Stimulated activated CD4-positive, alpha-beta T cell treated with anti-CD3 and anti-CD28 coated beads, Interleukin-15, amount 100 ng/mL, for 48 hours (primary cell): ENCODE data around the gene RAD51D.
A peak's percentile ranks its signal among the peaks of the same experiment; 100 is the strongest.
"Not testable (repeated sequence)": the region's sequence is repeated elsewhere in the genome, so short reads cannot be mapped to it uniquely, and the experiment has no call there.

Experiments
- DNase-seq, 2 donors: peaks; one replicate each; pipeline ENCODE4 v3.0.0-alpha.2; 2020; ENCODE audit warnings: low read depth in 2 of 2

Gene RAD51D

DNA sequence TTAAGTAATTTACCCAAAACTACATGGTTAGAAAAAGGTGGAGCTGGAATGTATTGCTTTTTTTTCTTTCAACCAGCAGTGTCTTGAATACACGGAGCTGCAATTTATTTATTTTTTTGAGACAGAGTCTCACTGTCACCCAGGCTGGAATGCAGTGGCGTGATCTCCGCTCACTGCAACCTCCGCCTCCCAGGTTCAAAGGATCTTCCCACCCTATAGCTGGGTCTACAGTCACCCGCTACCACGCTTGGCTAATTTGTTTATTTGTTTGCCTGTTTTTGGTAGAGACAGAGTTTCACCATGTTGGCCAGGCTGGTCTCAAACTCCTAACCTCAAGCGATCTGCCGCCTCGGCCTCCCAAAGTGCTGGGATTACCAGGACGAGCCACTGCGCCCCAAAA, 29.0 kb downstream of the RAD51D start:
- DNase-seq = not testable (repeated sequence)

GRCh38 chr17:35089586-35090296, 29.9 kb downstream of the RAD51D start:
- peak; percentile 26 to 33 for DNase-seq

GRCh38 chr17:35088881-35089585, 30.6 kb downstream of the RAD51D start:
- DNase-seq = peak; percentile 70 to 86

- DNase-seq = no peak
These were observed 31.2 kb downstream of the RAD51D start for GRCh38 chr17:35088356-35088880.

DNA sequence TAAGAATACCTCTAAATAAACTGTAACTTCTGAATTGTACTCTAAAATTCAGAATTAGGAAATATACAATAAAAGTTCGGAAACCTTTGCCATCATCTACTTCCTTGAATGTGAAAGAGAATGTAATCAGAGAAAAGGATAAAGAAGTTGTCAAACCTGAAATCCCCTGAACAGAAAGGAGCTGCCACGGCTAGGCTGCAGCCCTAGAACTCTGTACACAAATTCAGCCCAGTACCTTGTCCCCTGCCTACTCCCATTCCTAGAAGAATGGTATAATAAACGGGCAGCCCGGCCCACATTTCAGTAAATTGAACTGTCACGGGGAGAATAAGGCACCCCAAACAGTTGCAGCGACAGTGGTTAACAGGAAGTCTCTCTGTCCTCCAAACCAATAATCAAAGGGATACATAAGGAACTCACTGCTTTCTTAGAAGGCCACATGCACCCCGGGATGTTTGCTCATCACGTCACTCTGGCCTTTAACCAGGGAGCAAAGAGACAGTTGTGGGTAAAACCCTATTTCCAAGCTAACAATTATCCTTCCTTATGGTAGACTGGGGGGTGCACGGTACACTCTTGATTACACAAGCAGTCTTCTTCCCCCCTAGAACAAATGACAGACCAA, 31.8 kb downstream of the RAD51D start:
- DNase-seq = peak in 1 of 2 donors; percentile 9

DNA sequence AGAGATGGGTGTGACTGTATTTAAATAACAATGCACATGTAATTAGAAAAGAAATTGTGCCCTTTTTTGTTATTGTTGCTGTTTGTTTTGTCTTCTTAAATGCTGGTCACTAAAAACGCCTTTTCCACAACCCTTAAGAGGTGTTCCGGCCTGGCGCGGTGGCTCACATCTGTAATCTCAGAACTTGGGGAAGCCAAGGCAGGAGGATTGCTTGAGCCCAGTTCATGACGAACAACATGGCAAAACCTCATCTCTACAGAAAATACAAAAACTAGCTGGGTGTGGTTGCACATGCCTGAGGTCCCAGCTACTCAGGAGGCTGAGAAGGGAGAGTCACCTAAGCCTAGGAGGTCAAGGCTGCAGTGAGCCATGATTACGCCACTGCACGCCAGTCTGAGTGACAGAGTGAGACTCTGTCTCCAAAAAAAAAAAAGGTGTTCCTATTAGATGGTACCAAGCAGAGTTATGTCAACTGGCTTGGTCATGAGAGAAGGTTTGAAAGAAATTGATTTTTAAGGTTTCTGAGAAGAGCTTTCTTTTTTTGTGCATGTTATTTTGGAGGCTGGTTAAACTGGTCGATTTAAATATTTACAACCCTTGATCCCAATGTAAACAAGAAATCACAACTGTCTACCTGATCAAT, 32.6 kb downstream of the RAD51D start:
- no peak for DNase-seq

DNA sequence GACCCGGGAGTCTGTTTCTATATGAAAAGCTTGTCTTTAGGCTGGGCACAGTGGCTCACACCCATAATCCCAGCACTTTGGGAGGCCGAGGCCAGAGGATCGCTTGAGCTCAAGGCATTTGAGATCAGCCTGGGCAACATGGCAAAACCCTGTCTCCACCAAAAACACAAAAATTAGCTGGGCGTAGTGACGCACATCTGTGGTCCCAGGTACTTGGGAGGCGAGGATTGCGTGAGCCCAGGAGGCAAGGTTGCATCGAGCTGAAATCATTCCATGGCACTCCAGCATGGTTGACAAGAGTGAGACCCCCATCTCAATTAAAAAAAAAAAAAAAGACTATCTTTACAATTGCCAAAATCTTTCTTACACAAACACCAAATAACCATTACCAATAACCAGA, 33.5 kb downstream of the RAD51D start:
- DNase-seq = no peak

- no peak for DNase-seq
These were observed 34.7 kb downstream of the RAD51D start for GRCh38 chr17:35084987-35085386.

DNA sequence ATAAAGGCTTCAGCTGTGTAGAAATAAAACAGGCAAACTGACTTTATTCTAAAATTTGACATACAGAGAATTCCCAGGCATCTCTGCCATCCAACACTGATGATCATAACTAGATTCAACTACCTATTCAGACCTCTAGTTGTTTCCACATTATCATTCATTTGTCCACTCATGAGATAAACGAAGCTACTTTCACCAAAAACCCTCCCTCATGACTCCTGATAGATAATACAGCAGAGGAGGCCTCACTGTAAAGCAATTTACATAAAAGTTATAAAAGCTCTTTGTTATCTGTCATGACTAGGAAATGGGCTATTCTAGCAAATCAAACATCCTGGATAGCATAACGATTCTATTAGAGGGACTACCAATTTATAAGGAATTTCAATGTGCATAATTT, 36.6 kb downstream of the RAD51D start:
- no peak for DNase-seq

GRCh38 chr17:35082073-35082657, 37.5 kb downstream of the RAD51D start:
- no peak for DNase-seq

DNA sequence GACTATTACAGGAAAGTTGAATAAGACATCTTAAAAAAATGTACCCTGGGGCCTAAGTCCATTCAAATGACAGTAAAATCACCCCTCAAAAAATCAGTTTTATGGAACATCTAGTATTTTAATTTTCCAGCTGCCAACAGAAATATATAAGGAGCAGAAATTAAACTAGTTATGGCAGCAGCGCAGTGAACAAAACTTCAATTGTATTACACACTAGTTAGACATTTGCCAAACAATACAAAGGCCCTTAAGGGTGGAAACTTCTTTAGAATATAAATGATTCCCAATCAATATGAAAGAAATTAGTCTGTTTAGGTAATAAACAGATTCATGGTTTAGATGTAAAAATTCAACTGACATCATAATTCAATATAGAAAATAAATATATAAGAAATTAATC, 38.0 kb downstream of the RAD51D start:
- no peak for DNase-seq

DNA sequence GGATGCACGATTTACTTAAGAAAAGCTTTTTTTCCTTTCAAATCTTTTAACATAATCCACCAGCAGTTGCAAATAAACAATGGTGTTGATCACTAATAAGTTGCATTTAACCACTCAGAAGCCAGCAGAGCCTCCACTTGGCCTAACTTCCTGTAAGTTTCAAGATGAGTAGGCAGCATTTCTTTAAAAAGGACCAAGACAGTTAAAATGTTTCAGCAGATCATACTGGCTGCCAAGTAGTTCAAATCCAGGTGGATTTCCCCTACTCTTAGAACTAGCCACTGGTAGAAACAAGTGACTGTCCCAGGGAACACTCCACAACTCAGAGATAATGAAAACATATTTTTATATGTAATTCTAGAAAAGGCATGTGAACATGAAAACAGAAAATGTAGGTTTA, 39.1 kb downstream of the RAD51D start:
- no peak for DNase-seq

DNA sequence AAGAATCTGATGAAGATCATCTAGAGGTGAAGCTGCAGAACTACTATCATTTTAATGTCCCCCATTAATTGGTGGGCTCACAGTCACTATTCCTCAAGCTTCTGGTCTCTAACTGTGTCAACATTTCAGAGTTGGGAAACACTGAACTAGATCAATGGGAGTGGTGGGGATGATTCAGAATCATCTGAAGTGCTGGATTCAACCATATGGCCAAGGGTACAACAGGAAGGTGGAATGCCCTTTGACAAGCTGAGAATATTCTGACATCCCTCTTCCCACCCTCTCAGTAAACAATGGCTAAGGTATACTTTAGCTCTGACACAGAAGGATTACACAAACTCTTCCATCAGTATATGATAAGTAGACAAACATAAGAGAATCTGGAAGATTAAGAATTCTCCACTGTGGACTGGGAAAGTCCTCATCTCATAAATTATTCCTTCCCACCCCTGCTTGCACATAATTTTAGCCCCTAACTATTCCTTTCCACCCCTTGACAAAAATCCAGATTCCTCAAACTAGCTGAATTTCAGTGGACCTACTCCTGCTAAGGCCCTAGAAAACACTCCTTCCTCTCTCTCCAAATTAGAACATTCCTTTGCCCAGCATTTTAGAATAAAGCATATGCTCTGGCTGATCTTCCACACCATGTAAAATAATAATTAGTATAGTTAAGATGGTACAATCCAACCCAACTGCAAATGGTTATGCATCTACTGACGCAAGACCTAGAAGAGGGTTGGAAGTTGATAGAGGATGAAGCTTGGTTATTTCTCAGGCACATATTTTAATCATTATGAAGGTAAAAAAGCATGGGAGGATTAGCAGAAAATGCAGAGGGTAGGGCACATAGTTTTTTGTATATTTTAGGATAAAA, 39.9 kb downstream of the RAD51D start:
- no peak for DNase-seq

DNA sequence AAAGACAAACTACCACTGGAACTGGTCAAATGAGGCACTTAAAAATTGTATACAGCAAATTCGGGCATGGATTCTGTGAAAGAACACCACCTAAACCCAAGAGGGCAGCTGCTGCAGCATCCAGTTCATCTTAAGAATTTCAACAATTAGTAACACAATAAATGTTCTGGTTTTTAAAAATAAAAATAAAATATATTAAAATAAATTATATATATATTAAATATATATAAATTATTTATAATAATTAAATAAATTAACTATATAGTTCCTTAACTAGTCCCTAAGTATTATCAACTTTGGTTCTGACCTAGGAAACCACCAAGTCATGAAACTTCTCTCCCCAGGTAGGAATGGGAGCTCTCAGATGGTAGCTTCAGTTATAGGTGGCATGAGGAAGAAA, 42.8 kb downstream of the RAD51D start:
- no peak for DNase-seq

DNA sequence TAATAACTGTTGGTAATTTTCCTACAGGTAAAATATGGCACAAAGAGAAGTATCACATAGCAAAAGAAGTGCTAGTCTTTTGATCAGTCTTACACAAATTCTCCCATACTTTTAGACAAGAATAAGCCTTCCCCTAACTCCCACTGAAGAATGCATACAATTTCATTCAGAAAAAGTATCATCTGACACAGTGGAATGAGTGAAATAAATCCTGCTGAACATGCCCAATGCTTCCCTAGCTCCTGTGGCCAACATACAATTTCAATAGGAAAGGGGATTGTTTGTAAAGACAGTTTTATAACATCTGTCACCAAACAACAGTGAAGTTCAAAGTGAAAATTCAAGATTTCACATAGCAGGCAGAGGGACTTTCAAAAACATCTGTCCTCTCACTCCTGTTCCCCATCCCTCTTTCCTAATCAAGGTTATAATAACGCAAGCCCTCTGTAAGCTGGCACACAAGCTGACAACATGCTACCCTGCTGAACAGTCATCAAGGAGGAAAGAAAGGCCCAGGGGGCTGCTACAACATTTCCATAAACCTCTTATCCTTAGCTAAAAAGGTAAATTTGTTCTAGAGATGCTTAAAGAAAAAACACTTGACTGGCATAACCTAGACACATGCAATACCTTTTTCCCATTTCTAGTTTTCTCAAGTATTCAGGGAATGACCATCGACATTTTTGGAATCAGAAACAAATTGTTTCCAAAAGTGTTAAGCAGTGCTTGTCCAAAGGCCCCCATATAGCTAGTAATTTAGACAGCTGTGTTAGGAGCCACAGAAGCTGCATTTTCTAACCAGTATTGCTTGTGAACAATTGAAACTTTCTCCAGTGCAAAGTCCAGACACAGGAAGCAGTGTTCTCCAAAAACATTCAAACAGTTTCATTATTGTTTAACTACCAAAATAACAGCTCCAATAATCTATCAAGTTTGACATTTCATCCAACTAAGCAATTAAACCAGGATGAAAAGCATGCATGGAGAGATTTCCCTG, 44.7 kb downstream of the RAD51D start:
- DNase-seq = no peak

- peak in 1 of 2 donors; percentile 11 for DNase-seq
These were observed 45.6 kb downstream of the RAD51D start for GRCh38 chr17:35073991-35074627.

DNA sequence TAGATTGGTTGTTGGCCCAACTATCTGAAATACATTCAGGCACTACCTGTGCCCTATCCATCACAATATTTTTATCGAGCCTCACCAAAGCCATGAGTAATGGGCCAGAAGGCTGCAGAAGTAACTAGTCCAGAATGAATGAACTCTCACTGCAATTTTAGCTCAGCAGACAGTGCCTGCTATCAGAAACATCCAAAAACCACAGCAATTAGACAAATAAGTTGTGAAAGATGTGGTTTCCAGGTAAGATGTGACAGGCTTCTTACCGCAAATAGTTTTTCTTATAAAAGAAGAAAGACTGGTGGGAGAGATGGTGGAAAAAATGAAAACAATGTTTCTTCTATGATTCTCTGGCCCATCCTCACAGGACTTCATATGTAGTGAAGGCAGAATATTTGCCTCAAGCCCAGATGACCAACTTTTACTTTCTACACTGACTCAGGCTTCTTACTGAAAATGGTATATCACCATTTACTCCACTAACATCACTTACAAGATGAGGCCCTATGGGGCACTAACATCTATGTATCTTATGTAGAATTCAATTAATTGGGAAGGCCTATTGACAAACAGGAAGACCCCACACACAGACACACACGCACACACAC, 46.4 kb downstream of the RAD51D start:
- DNase-seq = no peak

DNA sequence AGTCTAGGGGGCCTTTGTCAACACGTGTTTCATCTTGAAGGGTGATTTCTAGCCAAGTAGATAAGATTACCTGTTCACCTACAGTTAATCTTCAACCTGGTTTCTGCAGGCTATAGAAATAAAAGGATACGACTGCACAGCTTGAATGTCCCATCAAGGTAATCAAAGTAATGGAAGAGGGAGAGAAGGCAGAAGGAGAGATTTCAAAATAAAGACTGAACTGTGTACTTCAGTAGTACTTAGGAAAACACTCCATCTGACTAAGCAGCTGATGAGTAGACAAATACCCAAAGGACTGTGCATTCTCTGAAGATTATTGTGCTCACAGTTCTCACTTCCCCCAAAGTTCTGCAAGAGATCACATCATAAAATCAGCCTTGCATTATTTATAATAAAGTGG, 50.3 kb downstream of the RAD51D start:
- no peak for DNase-seq

GRCh38 chr17:35068249-35068648, 51.4 kb downstream of the RAD51D start:
- no peak for DNase-seq
